AG04450 (cell line): ENCODE data around the gene VSTM4. TPM values are rescaled to one million over a fixed set of nuclear protein-coding genes. Genes with fewer than 3 reads are reported as not detected.

Source experiments
- CTCF ChIA-PET: fragments of 300-600, 350-600 bp; formaldehyde crosslinking; extraction: SDS; loops from one replicate; lab custom pipeline; 2022; ENCODE audit warnings: antibody characterized with exemption, inconsistent platforms; lab: Charles Lee
- POLR2A ChIA-PET: fragments of 350-600 bp; formaldehyde crosslinking; extraction: SDS; loops from one replicate; lab custom pipeline; 2021; ENCODE audit warnings: antibody characterized with exemption, inconsistent platforms; lab: Yijun Ruan, JAX
- DNase-seq: peaks from one replicate; pipeline ENCODE4 v3.0.0-alpha.2; 2011; ENCODE audit warnings: low read depth, low spot score
- H3K27ac ChIP-seq: one replicate; pipeline ENCODE4 v1.5.1; 2012; ENCODE audit warnings: low read depth, low read length, control low read depth
- H3K27me3 ChIP-seq: one replicate; pipeline ENCODE4 v1.6.0; 2012; ENCODE audit warnings: low read length; ENCODE audit not compliant: control insufficient read depth, insufficient read depth
- H3K4me3 ChIP-seq: 2 replicates; pipeline ENCODE4 v1.5.1; 2011; ENCODE audit warnings: mild to moderate bottlenecking, low read depth, low read length, control low read depth
- H3K9me3 ChIP-seq: 2 replicates; pipeline ENCODE4 v1.5.1; 2012; ENCODE audit warnings: low read length; ENCODE audit not compliant: control insufficient read depth, insufficient read depth
- CTCF ChIP-seq: IDR thresholded peaks from 2 replicates; pipeline ENCODE4 v1.5.1; 2011; ENCODE audit warnings: low read depth, low read length, control low read depth, inconsistent platforms
- polyA plus RNA-seq: library from polyadenylated mRNA; depleted of rRNA; stranded (reverse); fragments of >200 nt; gene quantifications from 2 replicates; pipeline ENCODE4 v1.2.3, GENCODE V29; 2011

Gene VSTM4
- polyA plus RNA-seq, 1 experiment = 3.6 TPM

- Histone ChIP-seq H3K9me3 (no peaks in the 10 kb centered on the region), H3K4me3 (no peak overlapping the region), H3K27ac (no peak overlapping the region), H3K27me3 (no peaks in the 10 kb centered on the region)
- ChIA-PET CTCF (no interaction called here), POLR2A (no interaction called here)
- TF ChIP-seq CTCF = no peak
- no peak for DNase-seq
Measured at GRCh38 chr10:49093922-49094321, 21.4 kb downstream of the VSTM4 start.

GRCh38 chr10:49092477-49092876, 22.8 kb downstream of the VSTM4 start:
- no peaks in the 10 kb centered on the region for H3K27me3 ChIP-seq
- TF ChIP-seq CTCF = no peak
- no peak overlapping the region for H3K27ac ChIP-seq
- no peak overlapping the region for H3K4me3 ChIP-seq
- no peaks in the 10 kb centered on the region for H3K9me3 ChIP-seq
- ChIA-PET POLR2A (no interaction called here), CTCF (no interaction called here)
- no peak for DNase-seq

GRCh38 chr10:49091450-49092210, 23.7 kb downstream of the VSTM4 start:
- ChIA-PET POLR2A (no interaction called here), CTCF (no interaction called here)
- Histone ChIP-seq H3K9me3 (no peaks in the 10 kb centered on the region), H3K27ac (no peak overlapping the region), H3K4me3 (no peak overlapping the region), H3K27me3 (no peaks in the 10 kb centered on the region)
- DNase-seq = no peak
- TF ChIP-seq CTCF = no peak

- DNase-seq = no peak
- no peaks in the 10 kb centered on the region for H3K9me3 ChIP-seq
- H3K27me3 ChIP-seq = no peaks in the 10 kb centered on the region
- no peak overlapping the region for H3K4me3 ChIP-seq
- no peak overlapping the region for H3K27ac ChIP-seq
- ChIA-PET CTCF (no interaction called here), POLR2A (no interaction called here)
- no peak for TF ChIP-seq CTCF
Measured at GRCh38 chr10:49090696-49091380, 24.5 kb downstream of the VSTM4 start.

- Histone ChIP-seq H3K27me3 (no peaks in the 10 kb centered on the region), H3K27ac (no peak overlapping the region), H3K4me3 (no peak overlapping the region), H3K9me3 (no peaks in the 10 kb centered on the region)
- POLR2A ChIA-PET = interaction anchor here (0.9 kb wide), 1 partner anchor 40 kb away, joined by 4 read pairs; no protein-coding TSS in a partner anchor
- no peak for DNase-seq
- no peak for TF ChIP-seq CTCF
- CTCF ChIA-PET = no interaction called here
Measured at GRCh38 chr10:49090189-49090575, 25.1 kb downstream of the VSTM4 start.
